HG03457 (cell line): ENCODE data around the gene SLCO3A1.
"Not testable (repeated sequence)": the region's sequence is repeated elsewhere in the genome, so short reads cannot be mapped to it uniquely, and the experiment has no call there.

Experiments used
- ATAC-seq: cut with Tn5 transposase; IDR thresholded peaks from one replicate; pipeline ENCODE4 v1.9.1; 2021; ENCODE audit warnings: moderate number of reproducible peaks; ENCODE audit not compliant: unreplicated experiment

The SLCO3A1 gene

DNA sequence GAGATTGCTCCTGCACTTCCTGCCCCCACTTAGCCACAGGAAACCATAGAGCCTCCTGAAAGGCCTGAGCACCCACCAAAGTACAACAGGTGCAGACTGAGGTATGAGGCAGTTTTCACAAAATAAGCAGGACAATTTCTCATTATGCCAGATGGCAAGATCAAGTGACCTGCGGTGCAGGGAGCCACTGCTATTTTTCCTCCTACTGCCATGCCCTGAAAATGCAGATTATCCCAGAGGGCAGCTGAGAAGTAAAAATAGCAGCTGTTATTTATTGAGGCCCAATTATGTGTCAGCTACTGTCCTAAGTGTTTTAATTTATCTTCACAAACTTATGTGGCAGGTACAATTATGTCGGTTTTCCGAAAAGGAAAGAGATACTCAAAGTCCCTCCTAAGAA lies 330.6 kb downstream of the SLCO3A1 start:
- ATAC-seq, result no peak

DNA sequence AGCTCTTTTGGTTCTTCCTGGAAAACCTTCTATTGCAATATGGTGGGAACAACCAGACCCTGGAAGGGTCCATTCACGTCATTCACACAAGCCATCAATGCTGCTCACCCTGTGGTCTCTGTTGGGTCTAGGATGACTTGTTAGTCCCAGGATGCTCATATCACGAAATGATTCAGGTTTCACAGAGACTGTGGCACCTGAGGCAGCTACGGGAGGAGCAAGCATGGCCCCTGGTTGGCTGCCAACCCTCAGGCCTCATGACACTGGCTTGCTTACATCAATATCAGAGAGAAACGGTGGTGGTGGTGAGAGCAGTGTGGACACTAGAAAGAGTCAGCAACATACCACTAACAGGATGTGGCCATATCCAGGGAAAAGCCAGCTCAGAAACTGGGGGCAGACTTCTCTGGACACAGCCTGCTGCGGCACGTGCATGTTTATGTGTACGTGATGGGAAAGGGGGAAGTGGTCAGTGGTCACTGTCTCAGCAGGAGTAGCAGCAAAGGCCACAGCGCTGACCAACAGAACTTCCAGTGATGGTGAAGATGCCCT lies 331.2 kb downstream of the SLCO3A1 start:
- ATAC-seq, result no peak

DNA sequence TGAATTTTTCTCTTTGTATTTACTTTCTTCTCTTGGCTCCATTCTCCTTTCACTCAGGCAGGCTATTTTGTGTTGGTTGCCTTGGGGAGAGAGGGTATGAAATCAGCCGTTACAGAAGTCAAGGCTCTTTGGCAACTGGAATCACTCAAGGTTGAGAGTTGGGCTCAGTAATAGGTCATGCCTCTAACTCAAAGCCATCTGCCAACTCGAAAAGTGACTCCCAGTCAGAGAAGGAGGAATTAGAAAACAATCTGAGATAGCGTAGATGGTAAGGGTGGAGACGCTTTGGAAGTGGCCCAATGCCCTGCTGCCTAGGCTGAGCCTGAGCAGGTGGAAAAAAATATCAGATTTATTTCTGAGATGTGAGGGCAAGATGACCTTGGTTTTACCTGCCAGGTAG lies 334.5 kb downstream of the SLCO3A1 start:
- ATAC-seq, result no peak

DNA sequence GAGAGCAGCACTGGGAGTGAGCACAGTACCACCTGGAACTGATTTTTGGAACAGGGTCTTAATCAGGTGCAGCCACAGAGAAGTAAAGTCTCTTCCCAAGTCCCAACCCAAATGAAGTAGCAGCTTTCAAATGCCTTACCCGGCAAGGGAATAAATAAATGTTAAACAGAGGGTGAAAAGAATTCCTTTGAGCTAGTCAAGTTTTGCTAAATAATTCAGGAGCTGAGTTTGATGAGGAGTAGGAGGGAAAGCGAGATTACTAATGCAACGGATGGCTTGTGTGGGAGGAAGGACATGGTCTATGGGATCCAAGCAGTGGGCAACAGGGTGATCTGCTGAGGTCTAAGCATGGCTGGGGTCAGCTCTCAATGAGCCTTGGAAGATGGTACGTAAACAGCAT lies 335.7 kb downstream of the SLCO3A1 start:
- ATAC-seq, result no peak

DNA sequence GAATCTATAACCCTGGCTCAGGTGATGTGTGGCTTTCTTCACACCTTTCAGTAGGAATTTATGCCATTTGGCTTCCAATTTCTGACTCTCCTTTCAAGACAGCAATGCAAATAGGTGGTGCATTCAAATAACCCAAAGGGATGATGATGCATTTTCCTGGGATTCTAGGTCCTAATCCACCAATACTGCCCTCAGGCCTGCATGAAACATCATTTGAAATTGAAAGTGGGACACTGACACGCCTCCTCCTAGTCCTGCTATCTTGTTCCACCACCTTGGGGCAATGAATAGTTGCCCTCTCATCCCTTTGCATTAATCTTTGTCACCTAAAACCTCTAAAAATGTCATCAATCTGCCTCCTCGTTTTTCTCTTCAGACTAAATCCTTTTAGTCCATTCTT lies 341.7 kb downstream of the SLCO3A1 start:
- no peak for ATAC-seq

DNA sequence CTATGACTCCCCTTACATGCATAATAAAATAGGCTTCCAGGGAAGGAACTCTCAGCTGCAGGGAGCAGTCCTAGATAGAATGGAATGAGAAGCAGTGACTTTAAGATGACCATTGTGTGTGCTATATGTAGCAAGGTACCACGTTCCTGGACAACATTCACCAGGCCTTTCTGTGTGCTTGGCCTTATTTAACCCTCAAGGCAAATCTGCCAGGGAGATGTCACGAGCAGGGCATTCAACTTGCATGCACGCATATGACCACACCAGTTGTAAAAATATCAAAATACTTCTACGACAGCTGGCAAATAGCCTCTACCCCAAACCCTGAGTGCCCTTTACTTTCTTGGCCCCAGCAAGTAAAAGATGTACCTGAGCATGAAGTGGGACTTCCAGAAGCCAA lies 342.8 kb downstream of the SLCO3A1 start:
- ATAC-seq, result no peak

DNA sequence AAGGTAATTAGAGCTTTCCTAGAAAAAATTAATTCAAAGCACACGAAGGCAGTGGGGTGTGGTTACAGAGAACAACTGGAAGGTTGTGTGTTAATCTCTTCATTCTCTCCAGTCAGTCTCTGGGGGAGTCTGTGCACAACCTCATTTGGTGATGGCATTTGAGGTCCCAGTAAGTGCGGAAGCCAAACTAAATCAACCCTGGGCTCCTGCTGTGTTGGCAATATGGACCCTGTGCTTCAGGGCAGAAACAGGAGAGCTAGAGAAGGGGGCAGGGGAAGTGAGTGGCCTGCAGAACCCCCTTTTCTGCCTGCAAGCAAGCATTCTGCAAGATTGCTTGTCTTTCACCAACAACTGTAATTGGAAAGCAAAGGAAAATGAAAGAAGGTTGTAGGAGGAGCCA lies 344.2 kb downstream of the SLCO3A1 start:
- no peak for ATAC-seq

DNA sequence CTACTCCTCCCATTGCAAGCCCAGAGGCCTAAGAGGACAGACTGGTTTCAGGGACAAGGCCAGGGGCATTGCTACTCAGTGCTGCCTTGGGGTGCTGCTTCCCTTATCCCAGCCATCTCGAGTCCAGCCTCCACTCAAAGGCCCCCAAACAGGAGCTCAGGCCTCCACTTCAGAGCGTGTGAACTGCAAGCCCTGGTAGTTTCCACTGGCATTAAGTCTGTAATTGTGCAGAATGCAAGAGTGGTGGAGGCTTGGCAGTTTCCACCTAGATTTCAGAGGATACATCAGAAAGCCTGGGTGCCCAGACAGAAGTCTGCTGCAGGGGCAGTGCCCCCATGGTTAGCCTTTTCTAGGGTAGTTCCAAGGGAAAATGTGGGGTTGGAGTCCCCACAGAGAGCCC lies 347.4 kb downstream of the SLCO3A1 start:
- no peak for ATAC-seq

DNA sequence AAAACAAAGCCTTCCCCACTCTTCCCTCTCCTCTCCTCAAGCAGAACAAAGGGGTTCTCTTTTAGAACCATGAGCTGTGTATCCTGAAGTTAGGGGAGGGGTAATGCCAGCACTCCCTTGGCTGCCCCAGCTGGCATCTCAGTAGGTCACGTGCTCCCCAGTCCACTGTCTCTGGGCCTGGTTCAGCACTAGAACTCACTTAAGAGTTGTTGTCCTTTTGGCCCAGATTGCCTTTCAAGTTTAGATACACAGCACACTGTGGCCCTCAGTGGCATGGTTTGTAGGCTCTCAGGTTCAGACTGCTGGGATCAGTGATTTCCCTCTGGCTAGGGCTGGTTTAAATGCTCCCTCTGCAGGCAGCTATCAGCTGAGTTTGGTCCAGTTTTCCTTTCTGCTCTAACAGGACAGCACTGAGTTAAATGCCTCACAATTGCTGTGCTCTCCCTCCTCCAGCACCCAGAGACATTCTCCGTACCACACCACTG lies 351.8 kb downstream of the SLCO3A1 start:
- no peak for ATAC-seq

DNA sequence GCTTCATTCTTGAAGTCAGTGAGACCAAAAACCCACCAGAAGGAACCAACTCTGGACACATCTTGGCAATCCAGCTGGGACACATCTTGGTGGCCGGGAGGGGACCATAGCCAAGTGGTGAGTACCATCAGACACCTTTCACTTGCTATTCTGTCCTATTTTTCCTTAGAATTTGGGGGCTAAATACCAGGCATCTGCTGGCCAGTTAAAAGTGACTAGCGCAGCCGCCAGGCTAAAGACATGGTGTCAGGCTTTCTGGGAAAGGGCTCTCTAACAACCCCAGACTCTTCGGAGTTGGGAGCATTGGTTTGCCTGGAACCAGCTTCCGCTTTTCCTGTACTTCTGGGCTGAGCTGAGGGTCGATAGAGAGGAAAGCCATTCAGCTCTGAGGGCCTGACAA lies 354.1 kb downstream of the SLCO3A1 start:
- not testable (repeated sequence) for ATAC-seq
